HEK293 (cell line): ENCODE measurements around the gene C2.

ENCODE experiments used
- BCL11B ChIP-seq: fragments of 450-650 bp; formaldehyde crosslinking; IDR thresholded peaks from 2 replicates; pipeline ENCODE4 v1.5.1; 2016; ENCODE audit warnings: low read depth, missing biosample characterization, missing genetic modification characterization
- EGR2 ChIP-seq: fragments of 450-650 bp; formaldehyde crosslinking; IDR thresholded peaks from 2 replicates; pipeline ENCODE4 v1.5.1; 2016; ENCODE audit warnings: low read depth, missing biosample characterization, missing genetic modification characterization
- GLIS2 ChIP-seq: fragments of 450-650 bp; formaldehyde crosslinking; IDR thresholded peaks from 2 replicates; pipeline ENCODE4 v1.5.1; 2016; ENCODE audit warnings: missing biosample characterization, missing genetic modification characterization
- HIC1 ChIP-seq: fragments of 450-650 bp; formaldehyde crosslinking; IDR thresholded peaks from 2 replicates; pipeline ENCODE4 v1.5.1; 2016; ENCODE audit warnings: missing biosample characterization, missing genetic modification characterization
- HOXD13 ChIP-seq: sonication (generic); formaldehyde crosslinking; IDR thresholded peaks from 2 replicates; pipeline ENCODE4 v1.8.0; 2022; ENCODE audit warnings: missing genetic modification reagents, borderline replicate concordance
- INSM2 ChIP-seq: fragments of 450-650 bp; formaldehyde crosslinking; IDR thresholded peaks from 2 replicates; pipeline ENCODE4 v1.5.1; 2016; ENCODE audit warnings: missing biosample characterization, missing genetic modification characterization
- SP3 ChIP-seq: fragments of 450-650 bp; formaldehyde crosslinking; IDR thresholded peaks from 2 replicates; pipeline ENCODE4 v1.5.1; 2016; ENCODE audit warnings: missing biosample characterization, missing genetic modification characterization
- WT1 ChIP-seq: fragments of 450-650 bp; formaldehyde crosslinking; IDR thresholded peaks from 2 replicates; pipeline ENCODE4 v1.5.1; 2016; ENCODE audit warnings: missing biosample characterization, missing genetic modification characterization
- ZBTB17 ChIP-seq: fragments of 450-650 bp; formaldehyde crosslinking; IDR thresholded peaks from 2 replicates; pipeline ENCODE4 v1.5.1; 2016; ENCODE audit warnings: missing biosample characterization, missing genetic modification characterization
- ZNF121 ChIP-seq: fragments of 450-650 bp; formaldehyde crosslinking; IDR thresholded peaks from 2 replicates; pipeline ENCODE4 v1.5.1; 2016; ENCODE audit warnings: missing biosample characterization, missing genetic modification characterization
- ZNF169 ChIP-seq: fragments of 450-650 bp; formaldehyde crosslinking; IDR thresholded peaks from 2 replicates; pipeline ENCODE4 v1.5.1; 2016; ENCODE audit warnings: missing biosample characterization, missing genetic modification characterization
- ZNF23 ChIP-seq: fragments of 450-650 bp; formaldehyde crosslinking; IDR thresholded peaks from 2 replicates; pipeline ENCODE4 v1.5.1; 2016; ENCODE audit warnings: missing biosample characterization, missing genetic modification characterization, borderline replicate concordance
- ZNF350 ChIP-seq: fragments of 450-650 bp; formaldehyde crosslinking; IDR thresholded peaks from 2 replicates; pipeline ENCODE4 v1.5.0; 2017; ENCODE audit warnings: missing biosample characterization, mild to moderate bottlenecking, missing genetic modification characterization
- ZNF362 ChIP-seq: fragments of 450-650 bp; formaldehyde crosslinking; IDR thresholded peaks from 2 replicates; pipeline ENCODE4 v1.5.1; 2016; ENCODE audit warnings: missing biosample characterization, missing genetic modification characterization
- ZNF37A ChIP-seq: fragments of 450-650 bp; IDR thresholded peaks from 2 replicates; pipeline ENCODE4 v1.5.1; 2018; ENCODE audit warnings: missing biosample characterization, missing genetic modification characterization
- ZNF521 ChIP-seq: fragments of 450-650 bp; formaldehyde crosslinking; IDR thresholded peaks from 2 replicates; pipeline ENCODE4 v1.5.1; 2017; ENCODE audit warnings: missing biosample characterization, mild to moderate bottlenecking, missing genetic modification characterization
- ZNF610 ChIP-seq: fragments of 450-650 bp; formaldehyde crosslinking; IDR thresholded peaks from 2 replicates; pipeline ENCODE4 v1.5.1; 2016; ENCODE audit warnings: missing biosample characterization, missing genetic modification characterization, borderline replicate concordance
- ZNF623 ChIP-seq: fragments of 450-650 bp; formaldehyde crosslinking; IDR thresholded peaks from 2 replicates; pipeline ENCODE4 v1.5.1; 2016; ENCODE audit warnings: missing biosample characterization, missing genetic modification characterization
- ZNF626 ChIP-seq: fragments of 450-650 bp; sonication (Bioruptor Pico); formaldehyde crosslinking; IDR thresholded peaks from 2 replicates; pipeline ENCODE4 v1.5.1; 2018; ENCODE audit warnings: missing biosample characterization, missing genetic modification characterization, inconsistent platforms
- ZNF837 ChIP-seq: fragments of 450-650 bp; formaldehyde crosslinking; IDR thresholded peaks from 2 replicates; pipeline ENCODE4 v1.5.1; 2016; ENCODE audit warnings: missing biosample characterization, missing genetic modification characterization
- TF ChIP-seq, protein P1 (sequence below): fragments of 450-650 bp; formaldehyde crosslinking; conservative IDR thresholded peaks from 2 replicates; pipeline ENCODE4 v1.5.1; 2016; ENCODE audit warnings: low read depth, missing biosample characterization, missing genetic modification characterization
- TF ChIP-seq, protein P2 (sequence below): fragments of 450-650 bp; formaldehyde crosslinking; IDR thresholded peaks from 2 replicates; pipeline ENCODE4 v1.5.0; 2017; ENCODE audit warnings: missing biosample characterization, missing genetic modification characterization, borderline replicate concordance
- TF ChIP-seq, protein P3 (sequence below): fragments of 450-650 bp; formaldehyde crosslinking; IDR thresholded peaks from 2 replicates; pipeline ENCODE4 v1.5.1; 2016; ENCODE audit warnings: missing biosample characterization, missing genetic modification characterization

The C2 gene

GRCh38 chr6:31901953-31902643, 25.4 kb upstream of the C2 start, which contains the start of gene ZBTB12 (continued):
- TF ChIP-seq EGR2 (tag by site-specific recombination) = no peak
- 0 out of 2 replicates have a peak, but pooled peaks have one; percentile 42 for TF ChIP-seq HOXD13 (CRISPR knock-in tag)
- TF ChIP-seq, protein P1, sequence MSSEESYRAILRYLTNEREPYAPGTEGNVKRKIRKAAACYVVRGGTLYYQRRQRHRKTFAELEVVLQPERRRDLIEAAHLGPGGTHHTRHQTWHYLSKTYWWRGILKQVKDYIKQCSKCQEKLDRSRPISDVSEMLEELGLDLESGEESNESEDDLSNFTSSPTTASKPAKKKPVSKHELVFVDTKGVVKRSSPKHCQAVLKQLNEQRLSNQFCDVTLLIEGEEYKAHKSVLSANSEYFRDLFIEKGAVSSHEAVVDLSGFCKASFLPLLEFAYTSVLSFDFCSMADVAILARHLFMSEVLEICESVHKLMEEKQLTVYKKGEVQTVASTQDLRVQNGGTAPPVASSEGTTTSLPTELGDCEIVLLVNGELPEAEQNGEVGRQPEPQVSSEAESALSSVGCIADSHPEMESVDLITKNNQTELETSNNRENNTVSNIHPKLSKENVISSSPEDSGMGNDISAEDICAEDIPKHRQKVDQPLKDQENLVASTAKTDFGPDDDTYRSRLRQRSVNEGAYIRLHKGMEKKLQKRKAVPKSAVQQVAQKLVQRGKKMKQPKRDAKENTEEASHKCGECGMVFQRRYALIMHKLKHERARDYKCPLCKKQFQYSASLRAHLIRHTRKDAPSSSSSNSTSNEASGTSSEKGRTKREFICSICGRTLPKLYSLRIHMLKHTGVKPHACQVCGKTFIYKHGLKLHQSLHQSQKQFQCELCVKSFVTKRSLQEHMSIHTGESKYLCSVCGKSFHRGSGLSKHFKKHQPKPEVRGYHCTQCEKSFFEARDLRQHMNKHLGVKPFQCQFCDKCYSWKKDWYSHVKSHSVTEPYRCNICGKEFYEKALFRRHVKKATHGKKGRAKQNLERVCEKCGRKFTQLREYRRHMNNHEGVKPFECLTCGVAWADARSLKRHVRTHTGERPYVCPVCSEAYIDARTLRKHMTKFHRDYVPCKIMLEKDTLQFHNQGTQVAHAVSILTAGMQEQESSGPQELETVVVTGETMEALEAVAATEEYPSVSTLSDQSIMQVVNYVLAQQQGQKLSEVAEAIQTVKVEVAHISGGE (tag by site-specific recombination) = peak; percentile 35; the same call in 1 of the 2 replicates
- no peak for TF ChIP-seq ZNF626 (tag by site-specific recombination)
- TF ChIP-seq ZNF350 (tag by site-specific recombination) = no peak
- TF ChIP-seq ZNF362 (tag by site-specific recombination) = no peak
- TF ChIP-seq ZNF121 (tag by site-specific recombination) = no peak
- TF ChIP-seq ZBTB17 (tag by site-specific recombination) = peak; percentile 71
- TF ChIP-seq ZNF169 = no peak
- TF ChIP-seq HIC1 (tag by site-specific recombination) = peak; percentile 78; the same call in 1 of the 2 replicates
- peak; percentile 61; the same call in 1 of the 2 replicates for TF ChIP-seq ZNF610 (tag by site-specific recombination)
- TF ChIP-seq ZNF37A = no peak
- peak; percentile 92 for TF ChIP-seq GLIS2 (tag by site-specific recombination)
- no peak for TF ChIP-seq ZNF623 (tag by site-specific recombination)
- TF ChIP-seq, protein P2, sequence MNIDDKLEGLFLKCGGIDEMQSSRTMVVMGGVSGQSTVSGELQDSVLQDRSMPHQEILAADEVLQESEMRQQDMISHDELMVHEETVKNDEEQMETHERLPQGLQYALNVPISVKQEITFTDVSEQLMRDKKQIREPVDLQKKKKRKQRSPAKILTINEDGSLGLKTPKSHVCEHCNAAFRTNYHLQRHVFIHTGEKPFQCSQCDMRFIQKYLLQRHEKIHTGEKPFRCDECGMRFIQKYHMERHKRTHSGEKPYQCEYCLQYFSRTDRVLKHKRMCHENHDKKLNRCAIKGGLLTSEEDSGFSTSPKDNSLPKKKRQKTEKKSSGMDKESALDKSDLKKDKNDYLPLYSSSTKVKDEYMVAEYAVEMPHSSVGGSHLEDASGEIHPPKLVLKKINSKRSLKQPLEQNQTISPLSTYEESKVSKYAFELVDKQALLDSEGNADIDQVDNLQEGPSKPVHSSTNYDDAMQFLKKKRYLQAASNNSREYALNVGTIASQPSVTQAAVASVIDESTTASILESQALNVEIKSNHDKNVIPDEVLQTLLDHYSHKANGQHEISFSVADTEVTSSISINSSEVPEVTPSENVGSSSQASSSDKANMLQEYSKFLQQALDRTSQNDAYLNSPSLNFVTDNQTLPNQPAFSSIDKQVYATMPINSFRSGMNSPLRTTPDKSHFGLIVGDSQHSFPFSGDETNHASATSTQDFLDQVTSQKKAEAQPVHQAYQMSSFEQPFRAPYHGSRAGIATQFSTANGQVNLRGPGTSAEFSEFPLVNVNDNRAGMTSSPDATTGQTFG (tag by site-specific recombination) = no peak
- TF ChIP-seq INSM2 (tag by site-specific recombination) = no peak
- TF ChIP-seq, protein P3, sequence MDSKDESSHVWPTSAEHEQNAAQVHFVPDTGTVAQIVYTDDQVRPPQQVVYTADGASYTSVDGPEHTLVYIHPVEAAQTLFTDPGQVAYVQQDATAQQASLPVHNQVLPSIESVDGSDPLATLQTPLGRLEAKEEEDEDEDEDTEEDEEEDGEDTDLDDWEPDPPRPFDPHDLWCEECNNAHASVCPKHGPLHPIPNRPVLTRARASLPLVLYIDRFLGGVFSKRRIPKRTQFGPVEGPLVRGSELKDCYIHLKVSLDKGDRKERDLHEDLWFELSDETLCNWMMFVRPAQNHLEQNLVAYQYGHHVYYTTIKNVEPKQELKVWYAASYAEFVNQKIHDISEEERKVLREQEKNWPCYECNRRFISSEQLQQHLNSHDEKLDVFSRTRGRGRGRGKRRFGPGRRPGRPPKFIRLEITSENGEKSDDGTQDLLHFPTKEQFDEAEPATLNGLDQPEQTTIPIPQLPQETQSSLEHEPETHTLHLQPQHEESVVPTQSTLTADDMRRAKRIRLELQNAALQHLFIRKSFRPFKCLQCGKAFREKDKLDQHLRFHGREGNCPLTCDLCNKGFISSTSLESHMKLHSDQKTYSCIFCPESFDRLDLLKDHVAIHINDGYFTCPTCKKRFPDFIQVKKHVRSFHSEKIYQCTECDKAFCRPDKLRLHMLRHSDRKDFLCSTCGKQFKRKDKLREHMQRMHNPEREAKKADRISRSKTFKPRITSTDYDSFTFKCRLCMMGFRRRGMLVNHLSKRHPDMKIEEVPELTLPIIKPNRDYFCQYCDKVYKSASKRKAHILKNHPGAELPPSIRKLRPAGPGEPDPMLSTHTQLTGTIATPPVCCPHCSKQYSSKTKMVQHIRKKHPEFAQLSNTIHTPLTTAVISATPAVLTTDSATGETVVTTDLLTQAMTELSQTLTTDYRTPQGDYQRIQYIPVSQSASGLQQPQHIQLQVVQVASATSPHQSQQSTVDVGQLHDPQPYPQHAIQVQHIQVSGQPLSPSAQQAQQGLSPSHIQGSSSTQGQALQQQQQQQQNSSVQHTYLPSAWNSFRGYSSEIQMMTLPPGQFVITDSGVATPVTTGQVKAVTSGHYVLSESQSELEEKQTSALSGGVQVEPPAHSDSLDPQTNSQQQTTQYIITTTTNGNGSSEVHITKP = peak; percentile 98
- no peak for TF ChIP-seq BCL11B (tag by site-specific recombination)
- TF ChIP-seq SP3 = no peak; the same call in 1 of the 2 replicates
- no peak for TF ChIP-seq ZNF521 (tag by site-specific recombination)
- TF ChIP-seq WT1 (tag by site-specific recombination) = peak; percentile 47
- TF ChIP-seq ZNF23 (tag by site-specific recombination) = no peak
- TF ChIP-seq ZNF837 (tag by site-specific recombination) = no peak
